Left lobe of liver (tissue), 2 donors: ENCODE results near the gene EXOC3. TPM values are rescaled to one million over a fixed set of nuclear protein-coding genes. Genes with fewer than 3 reads are reported as not detected.

Experiments
- ATAC-seq: fragments of 200-7000 bp; cut with Tn5 transposase; one replicate; pipeline ENCODE4 v1.9.1; 2020; ENCODE audit warnings: mild to moderate bottlenecking, moderate library complexity
- DNase-seq: peaks from one replicate; pipeline ENCODE4 v3.0.0-alpha.2; 2020; ENCODE audit warnings: low spot score
- total RNA-seq: library from RNA; stranded (reverse); gene quantifications from one replicate; pipeline ENCODE4 v1.2.1, GENCODE V29; 2021
- donor health status: DM: no; HTN: no; CAD: no; lungs with moderate emphysema.
- donor health status: DM: no; HTN: yes; CAD: no.

The EXOC3 gene
- total RNA-seq, 1 donor from 2014 or later, result 25.7 TPM

- DNase-seq (no peak), ATAC-seq (no peak)
Observed at GRCh38 chr5:436641-436975, 6.4 kb upstream of the EXOC3 start.

DNA sequence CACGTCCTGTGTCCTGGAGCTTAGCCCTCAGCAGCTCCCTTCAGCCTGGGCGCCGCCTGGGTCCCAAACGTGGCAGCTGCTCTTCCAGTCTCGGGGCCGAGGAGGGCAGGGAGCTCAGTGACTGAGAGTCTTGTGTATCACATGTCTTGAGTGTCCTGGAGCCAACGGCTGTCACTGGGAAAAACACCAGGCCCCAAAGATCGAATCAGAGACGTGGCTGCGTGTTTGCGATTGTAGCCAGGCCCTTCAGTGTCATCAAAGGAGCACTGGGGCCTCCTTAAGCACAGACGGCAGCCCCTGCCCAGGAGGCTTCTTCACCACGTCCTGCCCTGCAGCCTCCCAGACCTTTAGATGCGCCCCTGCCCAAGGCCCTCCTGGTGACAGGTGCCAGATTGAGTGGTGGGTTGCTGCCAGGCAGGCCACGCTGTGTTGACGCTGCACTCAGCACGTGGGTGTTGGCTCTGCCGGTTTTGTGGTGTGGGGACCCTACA lies 5.7 kb upstream of the EXOC3 start:
- DNase-seq (no peak), ATAC-seq (no peak)

DNA sequence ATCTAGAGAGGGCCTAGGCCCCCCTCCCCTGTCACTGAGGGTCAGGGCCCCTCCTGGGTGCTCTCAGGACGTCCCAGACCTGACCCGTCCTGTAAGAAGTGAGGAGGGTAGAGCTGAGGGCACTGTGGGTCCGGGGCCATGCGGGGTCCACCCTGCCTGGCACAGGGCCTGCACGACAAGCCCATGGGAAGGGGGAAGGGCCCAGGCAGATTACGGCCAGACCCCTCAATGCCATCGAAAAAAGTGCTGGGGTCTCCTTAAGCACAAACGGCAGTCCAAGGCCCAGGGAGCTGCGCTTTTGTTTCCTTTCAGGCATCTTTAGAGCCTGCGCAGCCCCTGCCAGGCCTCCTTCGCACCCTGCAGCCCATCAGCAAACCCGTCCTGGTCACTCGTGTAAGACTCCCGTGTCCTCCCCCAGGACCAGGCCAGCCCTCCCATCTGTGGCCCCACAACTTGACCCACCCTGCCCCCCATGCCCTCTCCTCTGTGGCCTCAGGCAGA lies 4.4 kb upstream of the EXOC3 start:
- ATAC-seq (no peak), DNase-seq (no peak)

DNA sequence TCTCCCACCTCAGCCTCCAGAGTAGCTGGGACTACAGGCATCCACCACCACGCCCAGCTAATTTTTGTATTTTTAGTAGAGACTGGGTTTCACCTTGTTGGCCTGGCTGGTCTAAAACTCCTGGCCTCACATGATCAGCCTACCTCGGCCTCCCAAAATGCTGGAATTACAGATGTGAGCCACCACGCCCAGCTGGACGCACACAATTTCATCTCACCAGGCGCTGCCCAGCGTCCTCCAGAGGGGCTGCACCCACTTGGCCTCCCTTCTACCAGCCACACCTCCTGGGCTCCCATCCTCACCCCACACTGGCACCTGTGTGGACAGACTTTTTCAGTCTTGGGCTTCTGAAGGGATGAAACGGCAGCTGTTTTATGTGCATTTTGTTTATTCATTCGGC lies 3.8 kb upstream of the EXOC3 start:
- DNase-seq, result no peak
- ATAC-seq, result no peak

DNA sequence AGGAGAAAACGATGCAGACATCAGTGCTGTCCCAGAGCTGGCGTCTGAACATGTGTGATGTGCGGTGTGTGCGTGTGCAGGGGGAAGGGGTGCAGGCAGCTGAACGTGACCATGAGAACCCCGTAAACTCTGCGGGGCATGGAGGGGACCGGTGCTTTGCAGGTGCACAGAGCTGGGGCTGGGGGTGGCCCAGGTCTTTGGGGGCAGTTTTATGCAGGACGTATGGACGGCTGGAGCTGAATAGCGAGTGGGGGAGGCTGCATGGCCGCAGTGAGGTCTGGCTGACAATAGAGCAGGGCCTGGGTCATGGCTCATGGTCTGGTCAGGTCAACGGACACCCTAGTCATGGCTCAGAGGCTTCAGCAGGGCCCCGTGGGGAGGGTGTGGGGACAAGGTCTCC lies 3.3 kb upstream of the EXOC3 start:
- no peak for DNase-seq

DNA sequence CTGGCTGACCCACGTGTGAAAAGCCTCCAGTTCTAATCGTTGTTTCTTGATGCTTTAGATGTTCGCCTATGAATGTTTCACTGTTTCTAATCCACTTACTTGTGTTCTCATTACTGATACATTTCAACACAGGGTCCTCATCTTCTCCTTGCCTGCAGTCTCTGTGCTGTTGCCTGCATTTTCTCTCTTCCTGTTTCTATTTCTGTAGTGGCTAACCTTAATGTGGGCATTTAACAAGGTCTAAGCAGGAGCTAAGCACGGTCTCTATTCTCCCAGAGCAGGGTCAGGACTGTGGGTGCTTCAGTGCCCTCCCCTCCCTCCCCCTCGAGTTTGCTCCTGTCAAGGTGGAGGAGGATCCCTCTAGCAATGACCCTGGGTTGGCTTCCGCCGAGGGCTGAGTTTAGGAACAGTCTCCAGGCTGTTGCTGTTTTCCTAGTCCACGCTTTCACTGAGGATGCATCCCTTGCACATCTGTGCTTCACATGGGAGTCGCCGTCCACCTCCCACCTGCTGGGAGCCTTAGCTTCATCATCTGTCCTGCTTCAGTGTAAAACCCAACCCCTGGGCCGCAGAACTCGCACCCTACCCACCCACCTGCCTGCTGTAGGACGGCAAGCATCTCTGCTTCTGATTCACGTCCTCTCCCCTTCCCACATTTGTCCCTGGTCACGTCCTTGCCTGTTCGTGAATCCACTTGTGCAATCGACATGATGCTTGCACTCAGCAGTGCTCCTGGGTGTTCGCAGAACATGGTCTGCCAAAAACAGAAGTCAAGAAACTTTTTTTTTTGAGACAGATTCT lies 2.4 kb upstream of the EXOC3 start:
- DNase-seq, result no peak
- no peak for ATAC-seq

More for the DNA sequence above, 3.3 kb upstream of the EXOC3 start:
- no peak for ATAC-seq

DNA sequence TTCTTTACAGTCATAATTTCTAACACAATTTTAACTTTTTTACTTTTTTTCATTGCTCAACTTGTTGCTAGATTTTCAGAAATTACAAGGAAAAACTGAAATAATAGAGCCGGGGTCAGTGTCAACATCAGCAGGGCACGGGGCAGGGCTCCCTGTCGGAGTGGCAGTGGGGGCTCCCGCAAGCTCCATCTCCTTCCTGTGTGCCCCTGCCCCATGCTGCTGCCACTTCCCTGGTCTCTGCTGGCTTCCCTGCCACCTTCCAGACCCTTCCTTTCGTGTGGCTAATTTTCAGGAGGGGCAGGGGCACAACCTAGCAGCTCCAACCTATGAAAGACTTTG lies 1.0 kb upstream of the EXOC3 start:
- no peak for ATAC-seq

DNA sequence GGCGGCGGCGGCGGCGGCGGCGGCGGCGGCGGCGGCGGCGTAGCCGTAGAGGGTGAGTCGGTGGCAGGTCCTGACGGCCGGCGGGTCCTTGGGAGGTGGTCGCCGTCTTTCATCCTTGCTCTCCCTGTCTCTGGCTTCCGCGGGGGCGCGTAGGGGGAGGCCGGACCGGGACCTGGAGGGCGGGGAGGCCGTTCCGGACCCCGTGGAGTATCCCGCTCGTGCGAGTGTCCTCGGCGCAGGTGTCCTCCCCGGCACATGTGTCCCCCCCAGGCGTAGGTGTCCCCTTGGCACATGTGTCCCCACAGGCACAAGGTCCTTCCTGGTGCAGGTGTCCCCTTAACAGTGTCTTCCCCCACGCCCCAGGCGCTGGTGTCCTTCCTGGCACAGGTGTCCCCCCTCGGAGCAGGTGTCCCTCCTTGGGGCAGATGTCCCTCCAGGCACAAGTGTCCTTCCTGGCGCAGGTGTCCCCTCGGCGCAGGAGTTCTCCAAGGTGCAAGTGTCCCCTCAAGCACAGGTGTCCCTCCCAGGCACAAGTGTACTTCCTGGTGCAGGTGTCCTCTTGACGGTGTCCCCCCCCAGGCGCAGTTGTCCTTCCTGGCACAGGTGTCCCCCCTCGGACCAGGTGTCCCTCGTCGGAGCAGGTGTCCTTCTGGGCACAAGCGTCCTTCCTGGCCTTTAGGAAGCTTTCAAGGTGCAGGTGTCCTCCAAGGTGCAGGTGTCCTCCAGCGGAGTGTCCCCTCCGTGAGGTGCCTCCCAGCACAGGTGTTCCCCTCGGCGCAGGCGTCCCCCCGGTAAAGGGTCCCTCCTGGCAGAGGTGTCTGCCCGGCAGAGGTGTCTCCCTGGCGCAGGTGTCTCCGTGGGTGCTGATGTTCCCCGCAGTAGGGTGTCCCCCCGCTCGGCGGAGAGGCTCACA lies 519 bp downstream of the EXOC3 start:
- DNase-seq (peak; percentile 45), ATAC-seq (peak; percentile 31)

More for the DNA sequence above, 1.0 kb upstream of the EXOC3 start:
- no peak for DNase-seq

- no peak for ATAC-seq
- DNase-seq, result no peak
Observed at GRCh38 chr5:444226-444625, 1.2 kb downstream of the EXOC3 start.

DNA sequence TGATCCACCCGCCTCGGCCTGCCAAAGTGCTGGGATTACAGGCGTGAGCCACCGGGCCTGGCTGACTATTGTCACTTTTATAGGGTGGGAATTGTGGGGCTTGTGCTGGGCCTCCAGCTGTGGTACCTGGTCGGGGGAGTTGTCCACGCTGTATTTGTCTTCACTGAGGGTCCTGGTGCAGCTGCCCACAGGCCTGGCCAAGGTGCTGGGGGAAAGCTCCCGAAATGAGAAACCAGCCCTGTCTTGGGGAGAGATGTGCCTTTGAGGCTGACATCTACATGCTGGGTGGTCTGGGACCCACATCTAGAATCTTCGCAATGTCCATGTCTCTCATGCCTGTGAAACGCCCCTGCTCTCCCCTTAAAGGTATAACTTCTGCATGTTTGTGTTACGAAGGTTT lies 2.6 kb downstream of the EXOC3 start:
- DNase-seq, result peak; percentile 28
- no peak for ATAC-seq

DNA sequence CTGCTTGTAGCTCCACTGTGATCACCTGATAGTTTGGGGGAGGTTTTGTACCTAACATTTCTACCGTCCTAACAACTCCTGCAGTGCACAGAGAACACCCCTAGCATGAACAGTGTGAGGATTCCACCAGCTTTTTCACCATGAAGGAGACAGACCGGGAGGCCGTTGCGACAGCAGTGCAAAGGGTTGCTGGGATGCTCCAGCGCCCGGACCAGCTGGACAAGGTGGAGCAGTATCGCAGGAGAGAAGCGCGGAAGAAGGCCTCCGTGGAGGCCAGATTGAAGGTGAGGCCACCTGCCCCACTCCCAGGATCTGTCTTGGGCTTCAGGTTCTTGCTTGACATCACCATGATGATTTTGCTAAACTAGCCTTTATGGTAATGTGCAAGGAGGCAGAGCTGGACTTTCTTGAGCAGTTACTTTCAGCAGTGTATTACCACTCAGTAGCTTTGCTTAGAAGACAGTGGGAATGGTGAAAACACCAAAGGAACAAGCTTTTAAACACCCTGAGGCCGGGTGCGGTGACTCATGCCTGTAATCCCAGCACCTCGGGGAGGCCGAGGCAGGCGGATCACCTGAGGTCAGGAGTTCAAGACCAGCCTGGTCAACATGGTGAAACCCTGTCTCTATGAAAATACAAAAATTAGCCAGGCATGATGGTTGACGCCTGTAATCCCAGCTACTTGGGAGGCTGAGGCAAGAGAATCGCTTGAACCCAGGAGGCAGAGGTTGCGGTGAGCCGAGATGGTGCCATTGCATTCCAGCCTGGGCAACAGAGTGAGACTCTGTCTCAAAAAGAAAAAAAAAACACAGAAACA lies 3.3 kb downstream of the EXOC3 start:
- DNase-seq, result peak; percentile 29
- no peak for ATAC-seq

DNA sequence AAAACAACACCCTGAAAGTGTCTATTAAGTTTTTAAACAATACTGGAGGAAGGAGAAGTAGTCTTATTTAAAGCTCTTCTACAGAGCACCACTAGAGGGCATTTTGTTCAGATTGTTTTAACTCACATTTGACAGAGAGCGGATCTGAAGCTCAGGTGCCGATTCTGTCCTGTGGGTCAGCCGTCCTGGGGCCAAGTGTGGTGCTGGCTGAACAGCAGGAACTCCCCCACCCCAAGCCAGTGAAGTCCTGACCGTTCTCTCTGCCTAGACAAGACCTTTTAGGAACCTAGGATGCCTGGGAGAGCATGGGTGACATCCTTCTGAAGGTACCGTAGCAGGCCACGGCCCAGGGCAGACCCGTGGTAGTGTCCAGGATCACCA lies 3.9 kb downstream of the EXOC3 start:
- ATAC-seq (peak; percentile 52), DNase-seq (peak; percentile 32)

DNA sequence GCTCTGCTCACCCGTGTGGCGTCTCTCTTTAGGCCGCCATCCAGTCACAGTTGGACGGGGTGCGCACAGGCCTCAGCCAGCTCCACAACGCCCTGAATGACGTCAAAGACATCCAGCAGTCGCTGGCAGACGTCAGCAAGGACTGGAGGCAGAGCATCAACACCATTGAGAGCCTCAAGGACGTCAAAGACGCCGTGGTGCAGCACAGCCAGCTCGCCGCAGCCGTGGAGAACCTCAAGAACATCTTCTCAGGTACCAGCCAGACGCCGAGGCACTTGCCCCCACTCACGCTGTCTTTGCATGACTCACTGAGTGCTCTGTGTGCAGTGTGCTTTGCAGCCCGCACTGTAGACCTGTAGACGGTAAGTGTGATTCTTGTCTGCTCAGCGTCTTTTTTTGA lies 4.5 kb downstream of the EXOC3 start:
- ATAC-seq, result no peak
- peak; percentile 38 for DNase-seq

DNA sequence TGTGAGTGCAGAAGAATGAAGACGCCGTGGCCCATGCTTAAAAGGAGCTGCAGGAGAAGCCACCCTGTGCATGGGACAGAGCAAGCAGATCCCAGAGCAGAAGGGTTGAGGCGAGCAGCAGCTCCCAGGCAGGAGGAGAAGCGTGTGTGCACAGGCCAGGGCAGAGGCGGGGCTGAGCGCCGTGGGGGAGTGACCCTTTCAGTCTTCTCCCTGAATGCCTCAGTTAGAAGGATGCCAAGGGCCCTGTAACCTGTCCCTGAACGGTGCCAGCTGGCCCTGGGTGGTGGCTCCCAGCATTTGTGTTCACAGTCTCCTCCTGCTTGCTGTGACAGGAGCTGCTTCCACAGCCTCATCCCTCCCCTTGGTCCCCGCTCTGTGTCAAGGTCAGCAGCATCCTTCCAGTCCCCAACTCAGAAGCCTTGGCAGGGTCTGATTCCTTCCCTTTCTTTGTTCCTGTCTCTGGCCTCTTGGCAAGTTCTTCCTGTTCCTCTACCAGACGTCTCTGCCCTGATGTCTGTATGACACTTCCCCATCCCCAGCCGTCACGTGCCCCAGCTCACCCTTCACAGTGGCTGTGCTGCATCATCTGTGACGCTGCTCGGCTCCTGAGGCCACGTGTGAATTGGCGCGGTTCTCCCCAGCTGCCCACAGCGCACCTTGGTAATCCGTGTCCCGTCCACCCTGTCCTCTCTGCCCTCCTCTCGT lies 5.2 kb downstream of the EXOC3 start:
- ATAC-seq (peak; percentile 38), DNase-seq (peak; percentile 50)

DNA sequence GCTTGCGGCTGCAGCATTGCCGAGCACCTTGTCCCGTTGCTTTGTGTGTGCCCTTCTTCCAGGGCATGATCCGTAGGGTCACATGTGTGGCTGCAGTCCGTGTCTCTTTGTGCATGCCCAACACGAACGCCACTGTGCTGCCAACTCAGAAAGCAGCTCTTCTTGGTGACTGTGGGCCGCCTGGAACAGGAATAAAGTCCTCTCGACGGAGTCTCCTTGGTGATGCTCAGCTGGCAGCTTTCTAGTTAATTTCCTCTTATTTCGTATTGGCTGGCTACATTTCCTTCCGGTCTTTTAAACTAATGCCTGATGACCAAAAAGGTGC lies 5.8 kb downstream of the EXOC3 start:
- DNase-seq (no peak), ATAC-seq (no peak)

DNA sequence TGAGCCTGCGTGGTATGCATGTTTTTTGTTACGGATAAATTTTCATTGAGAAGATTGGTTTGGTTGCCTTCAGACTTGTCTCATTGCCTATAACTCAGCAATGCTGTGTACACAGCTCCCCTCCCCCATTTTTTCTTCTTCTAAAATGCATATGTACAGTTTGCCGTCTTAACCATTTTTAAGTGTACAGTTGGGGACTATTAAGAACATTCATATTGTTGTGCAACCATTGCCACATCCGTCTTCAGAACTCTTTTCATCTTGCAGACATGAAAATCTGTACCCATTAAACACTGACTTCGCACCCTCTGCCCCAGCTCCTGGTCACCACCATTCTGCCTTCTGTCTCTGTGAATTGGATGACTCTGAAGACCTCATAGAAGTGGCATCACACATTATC lies 6.2 kb downstream of the EXOC3 start:
- DNase-seq (no peak), ATAC-seq (no peak)

DNA sequence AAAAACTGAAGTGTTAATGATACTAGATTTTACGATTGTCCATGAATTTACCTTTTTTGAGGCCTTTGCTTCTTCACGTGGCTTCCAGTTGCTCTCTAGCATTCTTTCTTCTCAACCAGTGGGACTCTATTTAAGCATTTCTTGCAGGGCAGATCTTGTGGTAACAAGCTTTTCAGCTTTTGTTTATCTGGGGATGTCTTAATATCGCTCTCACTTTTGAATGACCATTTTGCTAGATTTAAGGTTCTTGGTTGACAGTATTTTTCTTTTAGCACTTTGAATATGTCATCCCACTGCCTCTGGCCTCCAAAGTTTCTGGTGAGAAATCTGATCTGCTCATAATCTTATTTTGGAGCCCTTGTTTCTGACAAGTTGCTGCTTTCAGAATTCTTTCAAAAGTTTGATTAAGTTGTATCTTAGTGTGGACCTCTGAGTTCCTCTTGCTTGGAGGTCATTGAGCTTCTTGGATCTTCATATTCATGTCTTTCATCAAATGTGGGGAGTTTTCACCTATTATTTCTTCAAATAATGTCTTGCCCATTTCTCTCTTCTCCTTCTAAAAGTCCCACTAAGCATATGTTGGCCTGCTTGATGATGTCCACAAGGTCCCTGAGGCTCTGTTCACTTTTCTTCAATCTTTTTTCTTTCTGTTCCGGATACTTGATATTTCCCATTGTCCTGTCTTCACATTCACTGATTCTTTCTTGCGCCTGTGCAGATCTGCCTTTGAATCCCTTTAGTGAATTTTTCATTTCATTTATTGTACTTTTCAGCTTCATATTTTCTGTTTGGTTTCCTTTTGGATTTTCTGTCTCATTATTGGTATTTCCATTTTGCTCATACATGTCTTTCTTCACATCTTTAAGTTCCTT lies 8.8 kb downstream of the EXOC3 start:
- DNase-seq (no peak), ATAC-seq (no peak)

- DNase-seq (peak; percentile 29), ATAC-seq (no peak)
Observed at GRCh38 chr5:452978-453710, 10.2 kb downstream of the EXOC3 start.
